Measurements from ENCODE around the gene ELP2. TPM values are rescaled to one million over a fixed set of nuclear protein-coding genes. Genes with fewer than 3 reads are reported as not detected.

The ELP2 gene
- total and polyA plus RNA-seq, 2 donors (not counting 3 experiments of a cell fraction or from before 2014, with no cell fraction given) = 37.8 to 90.5 TPM

- H3K27me3 ChIP-seq (ENCODE audit: control insufficient read depth in 2 of 2, insufficient read depth in 2 of 2, low read length in 2 of 2) = peaks cover 0 to 2% of the 10 kb centered on the region in 2 experiments
- no peak overlapping the region for H3K27ac ChIP-seq (ENCODE audit: insufficient read depth, low read depth, low read length)
- POLR2A ChIA-PET = no interaction called here
- TF ChIP-seq EZH2 (IDR thresholded peaks at IDR 0.05; ENCODE audit: borderline replicate concordance, low read depth, low read length, severe bottlenecking) (no peak), POLR2AphosphoS5 (IDR thresholded peaks at IDR 0.05; ENCODE audit: insufficient read depth, low read depth, low read length) (no peak), POLR2A (IDR thresholded peaks at IDR 0.05; ENCODE audit: low read depth, low read length) (no peak), GATA2 (IDR thresholded peaks at IDR 0.05; ENCODE audit: insufficient read depth, insufficient read length, low read depth, low read length) (no peak), MYC (IDR thresholded peaks at IDR 0.05; ENCODE audit: low read depth, low read length) (no peak), FOS (IDR thresholded peaks at IDR 0.05; ENCODE audit: borderline replicate concordance, insufficient read depth, low read length) (no peak)
- intact Hi-C loops (cut with micrococcal nuclease) = no loop called here
- H3K4me1 ChIP-seq (ENCODE audit: control insufficient read depth, extremely low read depth, insufficient read depth, low read length) = no peaks in the 10 kb centered on the region
- CTCF ChIA-PET = interaction anchor here (3.0 to 4.3 kb wide), 2 partner anchors 12 to 176 kb away, joined by 12 to 21 read pairs; no protein-coding TSS in a partner anchor
- BruUV-seq (replicated peaks) = no TSS peak
- no peaks in the 10 kb centered on the region for H4K20me1 ChIP-seq (replicated peaks; ENCODE audit: control insufficient read depth, extremely low read depth, insufficient read depth, low read length)
- DNase-seq (ENCODE audit: low read depth, low spot score) (no peak), FAIRE-seq (no peak)
- peaks cover 9 to 12% of the 10 kb centered on the region in 2 experiments for H3K36me3 ChIP-seq (ENCODE audit: control insufficient read depth in 2 of 2, extremely low read depth in 1 of 2, insufficient read depth in 2 of 2, low read length in 2 of 2)
- no peak overlapping the region for H2AFZ ChIP-seq (ENCODE audit: low read depth, low read length)
- H3K9me3 ChIP-seq (replicated peaks; ENCODE audit: control insufficient read depth, insufficient read depth, low read length) = no peaks in the 10 kb centered on the region
- H3K4me2 ChIP-seq (ENCODE audit: insufficient read depth, low read length) = no peak overlapping the region
- H3K9ac ChIP-seq (replicated peaks; ENCODE audit: extremely low read depth, insufficient read depth, low read length) = no peak overlapping the region
- no peak overlapping the region for H3K4me3 ChIP-seq (replicated peaks in 1 of 3; ENCODE audit: insufficient read depth in 1 of 3, low read depth in 1 of 3, low read length in 3 of 3)
- dilution Hi-C loops (cut with MboI; ENCODE audit: extremely low pct_ligation_motif_present, low sequenced_read_pairs) = no loop called here
- H3K79me2 ChIP-seq (ENCODE audit: control insufficient read depth, insufficient read depth, low read length) = no peaks in the 10 kb centered on the region
- no peaks in the 10 kb centered on the region for H3K9me1 ChIP-seq (replicated peaks; ENCODE audit: control insufficient read depth, extremely low read depth, insufficient read depth, low read length)
Measured at GRCh38 chr18:36108196-36108595, 21.5 kb upstream of the ELP2 start.

GRCh38 chr18:36108601-36109000 lies 21.1 kb upstream of the ELP2 start:
- FAIRE-seq (no peak), DNase-seq (ENCODE audit: low read depth, low spot score) (no peak)
- H3K36me3 ChIP-seq (ENCODE audit: control insufficient read depth in 2 of 2, extremely low read depth in 1 of 2, insufficient read depth in 2 of 2, low read length in 2 of 2) = peaks cover 11 to 14% of the 10 kb centered on the region in 2 experiments
- H3K79me2 ChIP-seq (ENCODE audit: control insufficient read depth, insufficient read depth, low read length) = no peaks in the 10 kb centered on the region
- H3K9me3 ChIP-seq (replicated peaks; ENCODE audit: control insufficient read depth, insufficient read depth, low read length) = no peaks in the 10 kb centered on the region
- no peaks in the 10 kb centered on the region for H3K4me1 ChIP-seq (ENCODE audit: control insufficient read depth, extremely low read depth, insufficient read depth, low read length)
- no peak overlapping the region for H2AFZ ChIP-seq (ENCODE audit: low read depth, low read length)
- no peaks in the 10 kb centered on the region for H4K20me1 ChIP-seq (replicated peaks; ENCODE audit: control insufficient read depth, extremely low read depth, insufficient read depth, low read length)
- no TSS peak for BruUV-seq (replicated peaks)
- H3K4me2 ChIP-seq (ENCODE audit: insufficient read depth, low read length) = no peak overlapping the region
- no peak overlapping the region for H3K27ac ChIP-seq (ENCODE audit: insufficient read depth, low read depth, low read length)
- CTCF ChIA-PET = interaction anchor here (3.0 to 4.3 kb wide), 2 partner anchors 13 to 176 kb away, joined by 12 to 21 read pairs; no protein-coding TSS in a partner anchor
- intact Hi-C loops (cut with micrococcal nuclease) (no loop called here), dilution Hi-C loops (cut with MboI; ENCODE audit: extremely low pct_ligation_motif_present, low sequenced_read_pairs) (no loop called here)
- H3K27me3 ChIP-seq (ENCODE audit: control insufficient read depth in 2 of 2, insufficient read depth in 2 of 2, low read length in 2 of 2) = no peaks in the 10 kb centered on the region
- no peak overlapping the region for H3K9ac ChIP-seq (replicated peaks; ENCODE audit: extremely low read depth, insufficient read depth, low read length)
- TF ChIP-seq GATA2 (IDR thresholded peaks at IDR 0.05; ENCODE audit: insufficient read depth, insufficient read length, low read depth, low read length) (no peak), JUN (IDR thresholded peaks at IDR 0.05; ENCODE audit: borderline replicate concordance, insufficient read depth, insufficient read length, low read depth) (no peak), POLR2AphosphoS5 (IDR thresholded peaks at IDR 0.05; ENCODE audit: insufficient read depth, low read depth, low read length) (no peak), POLR2A (IDR thresholded peaks at IDR 0.05; ENCODE audit: low read depth, low read length) (no peak), FOS (IDR thresholded peaks at IDR 0.05; ENCODE audit: borderline replicate concordance, insufficient read depth, low read length) (no peak), MAX (IDR thresholded peaks at IDR 0.05; ENCODE audit: insufficient read depth, insufficient read length) (no peak), EZH2 (IDR thresholded peaks at IDR 0.05; ENCODE audit: borderline replicate concordance, low read depth, low read length, severe bottlenecking) (no peak)
- no peaks in the 10 kb centered on the region for H3K9me1 ChIP-seq (replicated peaks; ENCODE audit: control insufficient read depth, extremely low read depth, insufficient read depth, low read length)
- no peak overlapping the region for H3K4me3 ChIP-seq (replicated peaks in 1 of 3; ENCODE audit: insufficient read depth in 1 of 3, low read depth in 1 of 3, low read length in 3 of 3)
- POLR2A ChIA-PET = no interaction called here
